ENCODE data around the gene JAGN1.
"Not testable (repeated sequence)": the region's sequence is repeated elsewhere in the genome, so short reads cannot be mapped to it uniquely, and the experiment has no call there.

Gene JAGN1

DNA sequence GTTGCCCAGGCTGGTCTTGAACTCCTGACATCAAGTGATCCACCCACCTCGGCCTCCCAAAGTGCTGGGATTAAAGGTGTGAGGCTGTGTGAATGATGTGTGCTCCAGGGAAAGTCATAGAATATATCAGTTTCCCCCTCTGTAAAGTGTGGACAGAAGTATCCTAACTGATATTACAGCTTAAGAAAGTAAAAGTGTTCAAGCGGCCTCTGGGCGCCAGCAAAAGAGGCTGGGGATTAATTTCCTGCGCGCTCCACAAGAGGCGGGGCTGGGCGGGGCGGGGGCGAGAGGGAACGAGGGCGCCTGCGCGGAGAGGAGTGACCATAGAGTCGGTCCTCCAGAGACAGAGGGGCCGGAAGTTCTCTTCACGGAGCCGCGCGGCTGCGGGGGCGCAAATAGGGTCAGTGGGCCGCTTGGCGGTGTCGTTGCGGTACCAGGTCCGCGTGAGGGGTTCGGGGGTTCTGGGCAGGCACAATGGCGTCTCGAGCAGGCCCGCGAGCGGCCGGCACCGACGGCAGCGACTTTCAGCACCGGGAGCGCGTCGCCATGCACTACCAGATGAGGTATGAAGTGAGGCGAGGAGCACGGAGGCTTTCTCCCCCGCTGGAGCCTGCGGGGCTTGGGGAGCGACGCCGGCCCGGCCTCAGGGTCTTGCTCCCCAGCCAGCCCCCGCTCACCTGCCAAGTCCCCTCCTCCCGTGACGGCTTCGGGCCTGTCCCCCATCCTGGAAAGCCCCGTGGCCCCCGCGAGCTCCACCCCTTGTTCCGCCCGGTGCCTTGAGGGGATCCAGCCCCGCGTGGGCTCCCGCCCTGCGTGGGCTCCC, at the start of gene JAGN1:
JAGN1 (plus strand) TSS at position 362 of the 823 bp plus-strand sequence; CDS start at position 475, 113 bp downstream.
- peak; percentile 89 for DNase-seq (ENCODE audit: low read depth)

DNA sequence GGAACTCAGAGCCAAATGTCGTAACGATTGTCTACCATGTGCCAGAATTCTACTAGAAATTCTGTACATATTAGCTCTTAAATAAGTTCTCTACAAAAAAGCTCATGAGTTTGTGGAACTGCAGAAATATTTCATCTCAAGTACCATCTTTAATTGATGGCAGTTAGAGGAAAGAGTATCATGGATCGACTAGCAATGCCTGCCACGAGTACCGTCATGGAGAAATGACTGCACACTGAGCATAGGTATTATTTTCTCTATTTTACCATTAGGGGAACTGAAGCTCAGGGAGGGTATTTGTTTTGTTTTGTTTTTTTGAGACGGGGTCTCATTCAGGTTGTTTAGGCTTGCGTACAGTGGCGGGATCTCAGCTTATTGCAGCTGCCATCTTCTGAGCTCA, 49.4 kb upstream of the JAGN1 start:
- no peak for DNase-seq (ENCODE audit: low read depth)

DNA sequence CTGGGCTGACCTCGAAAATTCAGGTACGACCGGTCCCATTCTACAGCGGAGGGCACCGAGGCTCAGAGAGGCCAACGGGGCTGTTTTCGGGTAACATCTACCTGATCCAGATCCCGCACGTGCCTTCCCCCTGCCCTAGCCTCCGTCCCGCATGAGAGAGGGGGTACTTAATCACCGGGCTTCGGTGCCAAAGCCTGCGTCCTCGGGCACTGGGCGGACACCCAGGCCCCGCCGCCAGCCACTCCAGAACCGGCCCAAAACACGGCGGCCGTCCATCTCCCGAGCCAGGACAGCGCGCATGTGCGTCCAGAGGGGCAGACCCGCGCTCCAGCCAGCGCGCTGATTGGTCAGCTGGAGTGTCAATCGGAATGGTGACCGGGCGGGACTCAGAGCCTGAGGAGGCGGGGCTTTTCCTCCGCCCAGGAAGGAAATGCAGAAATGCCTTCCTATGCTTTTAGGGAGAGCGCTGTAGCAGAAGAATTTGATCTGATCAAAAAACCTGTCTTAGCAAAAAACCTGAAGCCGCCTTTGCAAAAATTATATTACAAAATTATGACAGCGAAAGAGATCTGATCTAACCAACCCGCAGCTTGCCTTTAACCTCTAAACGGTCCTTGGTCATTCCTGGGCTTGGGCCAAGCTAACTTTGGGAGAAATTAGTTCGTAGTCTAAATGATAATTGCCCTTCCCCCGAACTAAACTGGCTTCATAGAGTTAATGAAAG, 46.5 kb upstream of the JAGN1 start, which contains the start of gene RPUSD3:
RPUSD3 (minus strand) TSS at position 294 of the 724 bp plus-strand sequence; CDS start at position 276, 18 bp downstream.
- peak; percentile 94 for DNase-seq (ENCODE audit: low read depth)

DNA sequence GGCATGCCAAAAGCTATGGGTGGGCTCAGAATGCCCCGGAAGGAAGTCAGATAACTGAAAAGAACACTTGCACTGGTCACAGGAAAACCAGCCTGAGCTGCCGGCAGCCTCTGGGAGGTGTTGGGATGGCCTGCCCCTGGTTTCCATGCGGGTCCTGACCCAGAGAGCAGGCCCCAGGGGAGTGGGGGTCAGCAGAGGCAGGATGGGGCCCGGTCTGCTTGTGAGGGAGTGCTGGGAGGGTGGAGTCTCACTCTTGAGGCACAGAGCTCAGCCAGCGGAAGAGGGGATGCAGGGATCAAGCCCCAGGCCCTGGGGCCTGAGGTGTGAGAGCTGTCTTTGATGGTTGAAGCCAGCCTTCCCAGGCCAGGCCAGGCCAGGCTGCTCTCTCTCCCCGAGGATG, 44.2 kb upstream of the JAGN1 start:
- no peak for DNase-seq (ENCODE audit: low read depth)

DNA sequence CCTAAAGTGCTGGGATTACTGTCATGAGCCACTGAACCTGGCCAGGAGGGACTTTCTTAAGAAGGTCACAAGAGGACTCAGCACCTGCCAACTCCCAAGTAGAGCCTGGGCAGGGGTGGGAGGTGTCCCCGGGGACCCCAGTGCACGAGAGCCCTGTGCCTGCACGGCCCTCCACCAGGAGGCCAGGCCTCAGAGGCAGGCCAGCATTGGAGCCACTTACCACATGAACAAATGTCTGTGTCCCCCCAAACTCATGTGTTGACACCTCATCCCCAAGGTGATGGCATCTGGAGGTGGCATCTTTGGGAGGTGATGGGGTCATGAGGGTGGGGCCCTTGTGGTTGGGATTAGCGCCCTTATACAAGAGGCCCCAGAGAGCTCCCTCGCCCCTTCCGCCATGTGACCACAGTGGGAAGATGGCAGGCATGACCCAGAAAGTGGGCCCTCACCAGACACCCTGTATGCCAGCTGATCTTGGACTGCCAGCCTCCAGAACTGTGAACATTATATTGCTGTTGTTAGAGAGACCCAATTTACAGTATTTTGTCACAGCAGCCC, 43.4 kb upstream of the JAGN1 start:
- no peak for DNase-seq (ENCODE audit: low read depth)

DNA sequence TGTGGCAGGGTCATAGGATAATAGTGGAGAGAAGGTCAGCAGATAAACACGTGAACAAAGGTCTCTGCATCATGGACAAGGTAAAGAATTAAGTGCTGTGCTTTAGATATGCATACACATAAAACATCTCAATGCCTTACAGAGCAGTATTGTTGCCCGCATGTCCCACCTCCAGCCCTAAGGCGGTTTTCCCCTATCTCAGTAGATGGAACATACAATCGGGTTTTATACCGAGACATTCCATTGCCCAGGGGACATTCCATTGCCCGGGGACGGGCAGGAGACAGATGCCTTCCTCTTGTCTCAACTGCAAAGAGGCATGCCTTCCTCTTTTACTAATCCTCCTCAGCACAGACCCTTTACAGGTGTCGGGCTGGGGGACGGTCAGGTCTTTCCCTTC, 42.5 kb upstream of the JAGN1 start:
- DNase-seq (ENCODE audit: low read depth): not testable (repeated sequence)

DNA sequence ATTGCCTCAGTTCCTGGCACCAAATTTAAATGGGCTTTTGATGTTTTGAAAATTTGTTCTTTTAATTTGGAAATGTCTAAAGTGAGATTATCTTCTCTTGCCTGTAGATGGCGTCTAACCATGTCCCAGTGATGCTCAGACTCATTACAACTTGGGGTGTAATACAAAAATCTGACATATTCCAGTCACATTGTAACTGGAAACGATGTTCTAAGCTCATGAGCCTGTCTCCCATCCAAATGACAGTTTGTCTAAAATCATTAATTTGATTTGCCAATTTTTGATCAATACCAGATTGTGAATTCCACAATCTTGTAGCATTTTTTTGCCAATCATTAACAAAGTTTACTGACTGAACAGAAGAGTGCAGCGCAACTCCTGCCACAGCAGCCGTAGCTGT, 41.5 kb upstream of the JAGN1 start:
- DNase-seq (ENCODE audit: low read depth): not testable (repeated sequence)

DNA sequence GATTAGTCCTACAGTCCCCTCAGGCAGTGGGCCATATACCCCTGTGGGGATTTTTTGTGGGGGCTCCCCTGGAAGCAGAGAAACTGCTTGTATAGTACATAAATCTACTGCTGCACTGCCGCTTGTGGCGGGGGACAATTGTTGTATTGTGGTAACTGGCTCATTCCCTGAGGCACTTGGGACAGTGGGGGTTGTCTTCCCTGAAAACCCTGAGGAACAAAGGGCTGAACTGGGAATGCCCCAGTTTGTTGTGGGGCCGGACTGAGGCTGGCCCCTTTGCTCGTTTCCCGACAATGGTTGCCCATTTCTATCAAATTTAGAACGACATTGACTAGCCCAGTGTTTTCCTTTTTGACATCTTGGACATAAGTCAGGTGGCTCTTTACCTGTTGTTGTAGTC, 39.0 kb upstream of the JAGN1 start:
- not testable (repeated sequence) for DNase-seq (ENCODE audit: low read depth)

DNA sequence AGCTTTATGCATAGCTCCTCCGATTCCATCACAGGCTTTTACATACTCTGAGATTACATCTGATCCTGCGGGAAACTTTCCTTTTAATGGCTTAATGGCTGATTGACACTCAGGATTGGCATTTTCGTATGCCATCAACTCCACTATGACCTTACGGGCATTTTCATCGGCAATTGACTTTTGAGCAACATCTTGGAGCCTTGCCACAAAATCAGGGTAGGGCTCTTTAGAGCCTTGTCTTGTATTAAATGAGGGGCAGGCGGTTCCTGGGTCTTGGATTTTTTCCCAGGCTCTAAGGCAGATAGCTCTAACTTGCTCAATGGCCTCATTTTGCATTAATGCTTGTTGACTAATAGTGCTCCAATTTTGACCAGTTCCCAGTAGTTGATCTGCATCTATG, 38.5 kb upstream of the JAGN1 start:
- DNase-seq (ENCODE audit: low read depth): not testable (repeated sequence)

DNA sequence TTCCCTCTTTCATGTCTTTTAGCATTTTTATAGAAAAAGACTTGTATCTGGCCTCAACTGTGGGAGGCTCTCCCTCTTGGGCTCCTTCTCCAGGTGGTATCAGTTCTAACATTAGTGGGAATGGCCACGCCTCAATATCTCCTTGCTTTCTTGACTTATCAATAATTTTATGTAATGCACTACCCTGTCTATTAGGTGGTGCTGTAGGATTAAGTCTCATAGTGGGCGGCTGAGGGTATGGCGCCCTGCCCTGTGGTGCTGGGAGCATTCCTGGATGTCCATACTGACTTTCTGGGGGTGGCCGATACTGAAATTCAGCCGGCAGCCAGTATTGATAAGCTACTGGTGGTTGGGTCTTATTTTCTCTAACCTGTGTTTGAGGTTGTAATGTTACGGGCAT, 37.9 kb upstream of the JAGN1 start:
- DNase-seq (ENCODE audit: low read depth): no peak

DNA sequence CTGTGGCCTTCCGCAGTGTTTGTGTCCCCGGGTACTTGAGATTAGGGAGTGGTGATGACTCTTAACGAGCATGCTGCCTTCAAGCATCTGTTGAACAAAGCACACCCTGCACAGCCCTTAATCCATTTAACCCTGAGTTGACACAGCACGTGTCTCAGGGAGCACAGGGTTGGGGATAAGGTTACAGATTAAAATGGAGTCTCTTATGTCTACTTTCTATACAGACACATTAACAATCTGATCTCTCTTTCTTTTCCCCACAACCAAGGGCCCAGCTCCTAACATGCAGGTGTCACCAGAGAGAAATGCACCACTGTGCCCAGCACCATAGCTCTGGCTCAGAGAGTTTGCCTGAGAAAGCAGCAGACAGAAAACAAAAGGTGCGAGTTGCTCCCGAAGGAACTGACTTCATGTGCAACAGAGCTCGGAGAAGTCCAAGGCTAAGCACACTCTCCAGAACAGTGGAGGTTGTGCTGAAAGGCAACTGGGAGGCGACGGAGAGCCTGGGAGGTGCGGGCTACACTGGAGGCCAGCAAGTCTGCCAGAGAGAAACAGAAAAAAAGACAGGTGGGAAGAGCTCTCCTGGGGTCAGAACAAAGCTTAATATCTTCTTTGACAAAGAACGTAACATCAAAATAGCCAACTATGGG, 36.0 kb upstream of the JAGN1 start:
- DNase-seq (ENCODE audit: low read depth): not testable (repeated sequence)

DNA sequence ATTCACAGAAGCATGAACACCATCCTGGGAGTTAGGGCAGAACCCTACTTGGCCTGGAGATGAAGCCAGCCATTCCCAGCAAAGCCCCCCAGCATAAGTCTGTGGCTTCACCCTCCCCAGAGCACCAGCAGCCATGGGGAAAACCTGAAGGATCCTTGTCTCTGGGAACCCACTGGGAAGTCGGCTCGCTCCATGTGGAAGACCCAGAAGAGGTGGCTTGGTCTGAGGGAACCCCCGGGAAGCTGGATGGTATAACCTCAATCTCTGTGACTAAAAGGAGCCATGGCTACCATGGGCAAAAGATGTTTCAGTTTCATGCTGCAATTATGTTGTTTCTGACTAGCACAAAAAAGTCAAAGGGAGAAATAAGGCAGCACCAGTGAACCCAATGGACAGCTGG, 34.8 kb upstream of the JAGN1 start:
- no peak for DNase-seq (ENCODE audit: low read depth)

DNA sequence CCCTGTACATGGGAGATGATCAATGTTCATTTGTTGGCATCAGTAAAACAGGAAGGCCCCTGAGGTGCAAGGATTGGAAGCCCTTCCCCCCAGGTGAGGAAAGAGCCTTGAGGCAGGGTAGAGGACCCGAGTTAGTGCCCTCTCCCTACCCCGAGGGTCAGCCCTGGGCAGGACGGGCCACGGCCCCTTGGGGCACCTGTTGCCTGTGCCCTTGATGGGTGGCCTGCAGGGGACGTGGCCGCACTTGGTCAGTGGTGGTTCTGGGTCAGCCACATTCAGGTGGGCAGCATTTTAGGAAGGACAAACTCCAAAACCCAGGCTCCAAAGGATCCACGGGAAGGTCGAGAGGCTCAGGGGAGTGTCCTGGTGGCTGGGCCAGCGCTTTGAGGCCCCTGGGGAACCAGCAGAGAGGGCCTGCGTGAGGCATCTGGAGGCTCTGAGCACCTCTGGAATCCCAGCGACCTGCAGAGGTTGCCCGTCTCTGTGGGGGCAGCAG, 30.8 kb upstream of the JAGN1 start:
- no peak for DNase-seq (ENCODE audit: low read depth)

DNA sequence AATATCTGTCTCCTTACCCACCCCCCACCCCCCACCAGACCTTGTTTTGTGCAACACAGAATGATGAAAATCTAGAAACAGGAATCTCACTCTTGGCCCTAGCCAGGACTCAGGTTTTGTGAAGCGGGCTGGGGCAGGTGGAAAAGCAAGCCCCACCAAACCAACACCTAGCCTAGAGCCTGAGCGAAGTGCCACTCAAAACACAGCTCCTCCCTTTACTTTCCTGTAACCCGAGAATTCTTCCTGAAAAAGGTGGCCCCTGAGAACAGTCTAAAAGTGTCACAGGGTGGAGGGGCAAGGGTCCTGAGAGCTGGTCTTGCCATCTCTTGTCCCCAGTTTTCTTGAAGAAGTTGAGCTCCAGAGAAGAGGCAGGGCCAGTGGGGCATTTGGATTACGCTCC, 29.2 kb upstream of the JAGN1 start:
- DNase-seq (ENCODE audit: low read depth): no peak

DNA sequence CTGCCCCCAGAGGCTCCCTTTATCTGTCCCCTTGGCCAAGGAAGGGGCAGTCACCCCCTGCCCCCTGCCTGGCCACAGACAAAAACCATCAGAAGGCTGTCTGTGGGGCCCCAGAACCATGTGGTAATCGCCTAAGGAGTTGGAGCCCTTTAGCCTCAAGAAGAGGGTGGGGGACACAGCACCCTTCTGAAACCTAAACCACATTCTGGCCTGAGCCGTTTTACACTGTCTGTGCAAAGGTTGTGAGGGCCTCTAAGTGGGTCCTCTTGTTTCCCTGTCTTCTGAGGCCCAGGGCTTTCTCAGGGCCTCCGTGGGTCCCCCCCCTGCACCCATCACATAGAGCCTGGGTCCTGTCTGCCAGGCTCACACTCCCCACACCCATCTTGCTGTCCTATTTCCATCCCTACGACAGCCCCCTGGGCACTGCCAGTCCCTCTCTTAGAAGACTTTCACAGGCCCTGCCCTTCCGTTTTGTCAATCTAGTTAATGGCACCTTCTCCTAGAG, 28.7 kb upstream of the JAGN1 start:
- no peak for DNase-seq (ENCODE audit: low read depth)

DNA sequence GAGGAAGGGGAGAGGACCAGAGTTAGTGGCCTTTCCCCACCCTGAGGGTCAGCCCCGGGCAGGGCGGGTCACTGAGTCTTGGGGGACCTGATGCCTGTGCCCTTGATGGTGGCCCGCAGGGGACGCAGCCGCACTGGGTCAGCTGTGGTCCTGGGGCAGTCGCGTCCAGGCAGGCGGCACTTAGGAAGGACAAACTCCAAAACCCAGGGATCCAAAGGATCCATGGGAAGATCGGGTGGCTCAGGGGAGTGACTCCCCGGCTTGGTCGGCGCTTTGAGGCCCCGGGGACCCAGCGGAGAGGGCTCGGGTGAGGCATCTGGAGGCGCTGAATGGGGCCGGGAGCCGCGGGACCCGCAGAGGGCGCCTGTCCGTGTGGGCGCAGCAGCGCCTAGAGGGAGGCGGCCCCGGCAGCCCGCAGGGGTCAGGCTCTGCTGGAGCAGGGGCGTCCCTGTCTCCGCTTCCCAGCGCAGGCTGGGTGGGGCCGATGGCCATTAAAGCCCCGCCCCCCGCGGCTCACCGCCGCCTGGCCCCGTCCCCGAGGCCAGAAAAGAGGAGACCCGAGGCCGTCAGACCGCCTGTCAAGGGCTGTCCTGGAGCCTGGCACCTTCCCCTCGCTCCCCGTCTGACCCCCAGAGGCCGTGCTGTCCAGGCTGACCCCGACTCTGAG, 27.9 kb upstream of the JAGN1 start:
- no peak for DNase-seq (ENCODE audit: low read depth)

DNA sequence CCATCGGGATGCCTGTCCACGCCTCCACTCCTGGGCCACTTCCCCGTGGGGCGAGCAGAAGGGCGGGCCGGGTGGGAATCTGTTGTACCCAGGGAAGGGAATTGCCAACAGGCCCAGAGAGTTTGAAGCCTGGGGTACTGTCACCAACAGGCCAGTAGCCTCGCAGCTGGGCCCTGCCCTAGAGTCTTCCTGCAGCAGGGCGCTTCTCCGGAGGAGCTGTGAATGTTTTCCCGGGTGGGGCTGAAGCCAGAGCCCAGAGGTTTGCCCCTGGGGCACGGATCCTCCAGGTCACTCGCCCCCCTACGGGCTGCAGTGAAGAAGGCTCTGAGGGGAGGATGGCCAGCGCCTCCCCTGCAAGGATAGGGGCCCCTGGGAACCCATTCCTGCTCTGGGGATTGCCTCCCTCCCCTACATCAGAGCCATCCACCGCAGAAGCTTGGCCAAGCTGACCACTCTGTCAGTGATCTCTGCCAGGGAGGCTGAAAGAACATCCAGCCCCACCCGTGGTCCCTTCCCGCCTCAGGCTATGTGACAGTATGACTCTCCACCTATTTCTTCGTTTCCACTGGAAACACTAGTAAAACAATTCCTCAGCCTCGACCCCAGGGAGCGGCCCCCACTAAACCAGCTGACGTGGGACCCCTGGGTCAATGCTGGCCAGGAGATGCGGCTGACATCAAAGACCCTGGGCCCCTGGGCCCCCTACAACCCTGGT, 27.2 kb upstream of the JAGN1 start:
- no peak for DNase-seq (ENCODE audit: low read depth)

DNA sequence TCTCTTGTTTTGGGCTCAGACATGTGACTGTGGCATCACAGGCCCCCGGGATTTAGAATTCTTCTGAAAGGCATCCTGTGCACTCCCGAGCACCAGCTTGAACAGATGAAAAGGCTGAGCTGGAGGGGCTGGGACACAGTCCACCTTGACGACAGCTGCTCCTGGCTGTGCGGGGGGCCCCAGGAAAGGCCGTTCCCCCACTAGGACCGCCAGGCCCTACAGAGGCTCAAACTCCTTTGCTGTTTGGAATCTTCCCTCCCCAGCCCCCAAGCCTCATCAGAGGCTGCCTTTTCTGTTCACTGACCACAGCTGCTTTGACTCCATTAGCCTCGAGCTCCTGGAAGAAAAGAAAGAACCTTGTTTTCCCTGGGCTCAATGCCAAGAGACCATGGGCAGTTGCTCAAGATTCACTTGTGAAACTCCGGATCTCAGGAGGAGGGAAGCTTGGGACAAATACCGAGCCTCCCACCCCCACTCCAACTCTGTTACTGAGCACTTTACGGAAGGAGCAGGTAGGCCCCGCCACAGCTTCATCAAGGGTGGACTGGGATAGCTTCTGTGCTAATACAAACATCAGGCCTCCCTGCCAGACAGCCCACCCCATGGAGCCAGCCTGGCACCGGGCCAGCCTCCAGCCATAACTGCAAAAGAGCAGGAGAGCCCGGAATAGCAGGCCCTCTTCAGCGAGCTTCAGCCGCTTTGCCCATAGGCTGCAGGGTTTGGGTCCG, 26.0 kb upstream of the JAGN1 start:
- DNase-seq (ENCODE audit: low read depth): no peak

DNA sequence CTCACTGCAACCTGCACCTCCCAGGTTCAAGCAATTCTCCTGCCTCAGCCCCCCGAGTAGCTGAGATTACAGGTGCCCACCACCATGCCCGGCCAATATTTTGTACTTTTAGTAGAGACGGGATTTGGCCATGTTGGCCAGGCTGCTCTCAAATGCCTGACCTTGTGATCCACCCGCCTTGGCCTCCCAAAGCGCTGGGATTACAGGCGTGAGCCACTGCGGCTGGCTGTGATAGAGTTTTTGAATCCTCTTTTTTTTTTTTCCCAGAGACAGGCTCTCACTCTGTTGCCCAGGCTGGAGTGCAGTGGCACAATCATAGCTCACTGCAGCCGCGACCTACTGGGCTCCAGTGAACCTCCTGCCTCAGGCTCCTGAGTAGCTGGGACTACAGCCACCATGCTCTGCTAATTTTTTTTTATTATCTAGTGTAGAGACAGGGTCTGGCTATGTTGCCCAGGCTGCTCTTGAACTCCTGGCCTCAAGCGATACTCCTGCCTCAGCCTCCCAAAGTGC, 25.2 kb upstream of the JAGN1 start:
- not testable (repeated sequence) for DNase-seq (ENCODE audit: low read depth)

DNA sequence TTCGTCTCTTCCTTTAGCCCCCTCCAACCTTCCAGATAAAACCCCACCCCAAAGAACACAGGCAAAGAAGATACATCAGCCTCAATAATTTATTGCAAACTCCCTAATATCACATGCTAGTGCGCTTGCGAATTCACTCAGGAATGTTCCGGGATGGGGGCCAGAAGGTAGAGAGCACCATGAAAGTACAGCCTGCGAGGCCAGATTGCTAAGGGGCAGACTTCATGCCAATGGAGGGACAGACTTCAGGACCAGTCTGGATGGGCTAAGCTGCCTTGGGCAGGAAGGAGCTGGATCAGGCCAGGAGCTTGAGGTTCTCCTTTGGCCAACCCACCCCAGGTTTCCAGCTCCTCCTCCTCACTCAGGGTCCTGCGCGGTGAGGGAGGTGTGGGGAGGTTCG, 23.8 kb upstream of the JAGN1 start:
- DNase-seq (ENCODE audit: low read depth): no peak
